ENCODE data around the gene BLOC1S3.

The BLOC1S3 gene

DNA sequence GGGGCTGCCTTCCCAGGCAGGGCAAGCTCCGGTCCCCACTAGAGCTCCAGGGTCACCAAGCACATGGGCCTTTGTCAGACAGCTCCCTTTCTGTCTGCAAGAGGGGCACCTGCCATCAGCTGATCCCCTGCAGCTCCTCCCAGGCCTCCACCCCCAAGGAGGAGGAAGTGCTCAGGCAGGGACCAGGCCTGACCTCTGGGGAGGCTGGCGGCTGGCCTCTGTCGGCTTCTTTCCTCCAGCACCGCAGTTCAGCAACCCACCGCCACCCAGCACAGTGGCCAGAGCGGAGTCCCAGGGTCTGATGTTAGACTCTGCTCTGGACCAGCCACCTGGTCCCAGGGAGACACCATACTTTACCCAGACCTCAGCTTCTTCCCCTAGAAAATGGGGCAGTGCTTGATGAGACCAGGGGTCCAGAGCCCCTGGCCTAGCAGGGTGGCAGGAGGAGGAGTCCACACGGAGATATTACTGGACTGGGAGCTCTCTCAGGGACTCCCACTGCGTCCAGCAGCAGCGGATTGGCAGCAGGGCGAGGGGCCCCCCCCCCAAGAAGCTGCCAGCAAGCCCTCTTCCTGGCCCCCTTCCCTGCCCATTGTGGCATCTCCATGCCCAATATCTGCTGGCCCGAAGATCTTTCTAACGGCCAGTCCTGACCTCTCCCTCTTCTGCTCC, 41.9 kb upstream of the BLOC1S3 start:
- no peak for TF ChIP-seq CTCF (IDR thresholded peaks at IDR 0.05; ENCODE audit: low read length)
- TF ChIP-seq EZH2 (IDR thresholded peaks at IDR 0.05; ENCODE audit: borderline replicate concordance, low read length): no peak
- Histone ChIP-seq H3K79me2 (ENCODE audit: insufficient read depth, low read length) (no peaks in the 10 kb centered on the region), H3K9ac (ENCODE audit: low read length) (peak overlapping the region; percentile 50), H3K4me2 (ENCODE audit: low read length) (peak overlapping the region; percentile 60), H3K9me2 (ENCODE audit: low read depth, low read length) (no peaks in the 10 kb centered on the region), H3K9me3 (ENCODE audit: low read length) (no peaks in the 10 kb centered on the region), H2AFZ (ENCODE audit: low read length) (no peak overlapping the region), H3K27me3 (ENCODE audit: insufficient read depth, low read length) (no peaks in the 10 kb centered on the region), H3K27ac (ENCODE audit: low read depth, low read length, poor library complexity, severe bottlenecking) (peak overlapping the region; percentile 93), H3K36me3 (ENCODE audit: insufficient read depth, low read length) (peaks cover 6% of the 10 kb centered on the region; the same call in 1 of the 2 replicates), H3F3A (ENCODE audit: insufficient read depth, low read length) (no peaks in the 10 kb centered on the region), H3K4me3 (ENCODE audit: low read depth, low read length, poor library complexity, severe bottlenecking) (peak overlapping the region; percentile 25), H3K4me1 (ENCODE audit: insufficient read depth, low read length, severe bottlenecking) (peaks cover 53% of the 10 kb centered on the region), H4K20me1 (ENCODE audit: insufficient read depth, low read length) (no peaks in the 10 kb centered on the region)

DNA sequence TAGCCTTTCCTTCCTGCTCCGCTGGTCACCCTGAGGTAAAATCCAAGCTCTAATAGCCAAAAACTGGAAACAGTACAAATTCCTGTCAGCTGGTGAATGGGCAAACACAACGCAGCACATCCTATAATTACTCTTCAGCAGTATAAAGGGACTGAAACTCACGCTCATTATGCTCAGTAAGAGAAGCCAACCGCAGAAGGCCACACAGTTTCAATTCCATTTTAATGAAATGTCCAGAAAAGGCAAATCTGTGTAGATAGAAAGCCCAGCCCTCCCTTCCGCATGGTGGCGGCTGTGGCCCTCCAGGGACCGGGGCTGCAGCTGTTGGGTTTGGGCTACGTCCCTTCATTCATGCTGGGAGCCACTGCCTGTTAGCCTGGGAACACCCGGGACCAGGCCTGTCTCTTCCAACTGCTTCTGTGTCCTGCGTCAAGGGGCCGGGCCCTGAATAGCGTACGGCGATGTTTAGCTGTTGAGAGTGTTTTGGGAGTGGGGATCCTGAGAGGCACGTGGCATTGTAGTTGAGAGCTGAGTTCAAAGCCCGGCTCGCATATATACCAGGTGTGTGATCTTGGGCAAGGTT, 41.3 kb upstream of the BLOC1S3 start:
- Histone ChIP-seq H2AFZ (ENCODE audit: low read length) (no peak overlapping the region), H3K9me3 (ENCODE audit: low read length) (no peaks in the 10 kb centered on the region), H3K27ac (ENCODE audit: low read depth, low read length, poor library complexity, severe bottlenecking) (peak overlapping the region; percentile 93), H3K4me2 (ENCODE audit: low read length) (peak overlapping the region; percentile 60), H3K9ac (ENCODE audit: low read length) (peak overlapping the region; percentile 50), H3K27me3 (ENCODE audit: insufficient read depth, low read length) (no peaks in the 10 kb centered on the region), H4K20me1 (ENCODE audit: insufficient read depth, low read length) (no peaks in the 10 kb centered on the region), H3K79me2 (ENCODE audit: insufficient read depth, low read length) (no peaks in the 10 kb centered on the region), H3K4me1 (ENCODE audit: insufficient read depth, low read length, severe bottlenecking) (peaks cover 53% of the 10 kb centered on the region), H3K4me3 (ENCODE audit: low read depth, low read length, poor library complexity, severe bottlenecking) (peak overlapping the region; percentile 25), H3K36me3 (ENCODE audit: insufficient read depth, low read length) (peaks cover 12% of the 10 kb centered on the region; the same call in 1 of the 2 replicates), H3F3A (ENCODE audit: insufficient read depth, low read length) (no peaks in the 10 kb centered on the region), H3K9me2 (ENCODE audit: low read depth, low read length) (no peaks in the 10 kb centered on the region)
- no peak for TF ChIP-seq EZH2 (IDR thresholded peaks at IDR 0.05; ENCODE audit: borderline replicate concordance, low read length)
- TF ChIP-seq CTCF (IDR thresholded peaks at IDR 0.05; ENCODE audit: low read length): no peak

GRCh38 chr19:45138303-45138751, 40.3 kb upstream of the BLOC1S3 start:
- Histone ChIP-seq H3K36me3 (ENCODE audit: insufficient read depth, low read length) (peaks cover 22% of the 10 kb centered on the region; the same call in 1 of the 2 replicates), H3K4me2 (ENCODE audit: low read length) (peak overlapping the region; percentile 60; the same call in 1 of the 2 replicates), H3K4me3 (ENCODE audit: low read depth, low read length, poor library complexity, severe bottlenecking) (no peak overlapping the region), H3K27me3 (ENCODE audit: insufficient read depth, low read length) (no peaks in the 10 kb centered on the region), H3K79me2 (ENCODE audit: insufficient read depth, low read length) (no peaks in the 10 kb centered on the region), H3K9me2 (ENCODE audit: low read depth, low read length) (no peaks in the 10 kb centered on the region), H3F3A (ENCODE audit: insufficient read depth, low read length) (no peaks in the 10 kb centered on the region), H3K9me3 (ENCODE audit: low read length) (no peaks in the 10 kb centered on the region), H3K27ac (ENCODE audit: low read depth, low read length, poor library complexity, severe bottlenecking) (peak overlapping the region; percentile 93), H2AFZ (ENCODE audit: low read length) (no peak overlapping the region), H3K9ac (ENCODE audit: low read length) (peak overlapping the region; percentile 21; the same call in 1 of the 2 replicates), H4K20me1 (ENCODE audit: insufficient read depth, low read length) (no peaks in the 10 kb centered on the region), H3K4me1 (ENCODE audit: insufficient read depth, low read length, severe bottlenecking) (peaks cover 53% of the 10 kb centered on the region)
- TF ChIP-seq EZH2 (IDR thresholded peaks at IDR 0.05; ENCODE audit: borderline replicate concordance, low read length): no peak
- TF ChIP-seq CTCF (IDR thresholded peaks at IDR 0.05; ENCODE audit: low read length): no peak

Data from OCI-LY1 (cell line).